Measurements from ENCODE around the gene AGBL2.

The AGBL2 gene

GRCh38 chr11:47620836-47621378, 94.3 kb downstream of the AGBL2 start:
- DNase-seq: no peak

- DNase-seq: no peak
Measured at GRCh38 chr11:47617417-47617809, 97.8 kb downstream of the AGBL2 start.

- DNase-seq: no peak
Measured at GRCh38 chr11:47616726-47617416, 98.3 kb downstream of the AGBL2 start.

GRCh38 chr11:47615249-47615648, 99.9 kb downstream of the AGBL2 start:
- DNase-seq: no peak

GRCh38 chr11:47611348-47611794, 103.8 kb downstream of the AGBL2 start:
- DNase-seq: no peak

GRCh38 chr11:47609675-47610074, 105.5 kb downstream of the AGBL2 start:
- no peak for DNase-seq

Measured in activated CD4-positive, alpha-beta T cell treated with anti-CD3 and anti-CD28 coated beads, Interleukin-2, amount 50 U/mL, for 4 hours (primary cell).